ENCODE measurements around the gene PARD3. TPM values are rescaled to one million over a fixed set of nuclear protein-coding genes. Genes with fewer than 3 reads are reported as not detected.

Gene PARD3
- total and polyA plus RNA-seq, 2 experiments from 2014 or later, result 6.3 to 21.2 TPM

DNA sequence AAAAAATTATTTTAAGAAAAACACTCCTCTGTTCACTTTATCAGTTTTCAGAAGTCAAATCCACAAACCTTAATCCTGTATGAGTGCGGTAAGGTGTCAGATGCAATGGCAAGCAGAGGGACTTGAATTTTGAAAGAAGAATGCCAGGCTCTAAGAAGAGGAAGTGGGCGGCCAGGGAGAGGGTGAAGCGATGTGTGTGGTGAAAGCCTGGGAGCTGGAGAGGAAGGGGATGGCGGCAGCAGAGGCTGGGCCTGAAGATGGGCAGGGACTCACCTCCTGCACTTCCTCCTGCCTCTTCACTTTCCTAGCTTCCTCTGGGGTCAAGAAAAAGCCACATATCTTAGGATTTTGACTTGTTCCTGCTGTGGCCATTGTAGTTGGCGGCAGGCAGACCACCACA, 609.6 kb downstream of the PARD3 start:
- in situ Hi-C loops (cut with MboI), result no loop called here
- no peaks in the 10 kb centered on the region for H3K9me2 ChIP-seq (ENCODE audit: insufficient read depth)

DNA sequence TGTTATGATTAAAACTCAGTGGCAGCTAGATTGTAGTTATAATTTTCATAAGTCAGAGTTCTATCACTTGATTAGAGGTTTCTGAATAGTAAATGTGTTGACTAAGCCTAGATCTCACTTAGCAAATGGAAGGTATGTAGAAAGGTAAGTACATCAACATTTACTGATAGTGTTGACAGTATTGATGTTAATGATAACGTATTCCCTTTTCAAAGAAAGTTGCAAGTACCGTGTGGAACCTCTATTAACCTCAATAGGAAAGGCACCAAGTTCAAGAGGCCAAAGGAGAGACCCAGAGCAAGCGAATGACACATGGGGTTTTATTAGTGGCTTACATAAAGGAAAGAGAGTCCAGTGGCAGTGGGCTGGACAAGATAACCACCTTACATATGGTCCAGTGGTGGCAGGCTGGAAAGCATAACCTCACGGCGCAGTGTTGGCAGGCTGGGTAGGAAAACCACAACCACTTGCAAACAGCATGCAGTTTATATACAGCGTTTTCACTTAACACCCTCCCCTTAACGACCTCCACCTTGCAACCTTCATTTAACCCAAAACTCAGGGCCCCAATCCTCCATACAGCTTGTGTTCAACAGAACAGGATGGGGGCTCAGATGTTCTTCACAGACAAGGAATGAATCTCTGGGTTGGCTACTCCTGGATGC, 611.0 kb downstream of the PARD3 start:
- Histone ChIP-seq H3K4me2 (ENCODE audit: unreplicated experiment) (no peak overlapping the region), H3K27me3 (replicated peaks; ENCODE audit: insufficient read depth) (no peaks in the 10 kb centered on the region), H3K4me1 (ENCODE audit: insufficient read depth) (no peaks in the 10 kb centered on the region), H3K9ac (no peak overlapping the region), H3K4me3 (no peak overlapping the region), H3K9me3 (ENCODE audit: low read depth) (no peaks in the 10 kb centered on the region), H3F3A (ENCODE audit: insufficient read depth) (no peaks in the 10 kb centered on the region), H3K27ac (no peak overlapping the region), H2AFZ (no peak overlapping the region), H3K36me3 (ENCODE audit: low read depth) (no peaks in the 10 kb centered on the region), H3K79me2 (ENCODE audit: insufficient read depth) (no peaks in the 10 kb centered on the region), H4K20me1 (ENCODE audit: insufficient read depth) (no peaks in the 10 kb centered on the region), H3K9me2 (ENCODE audit: insufficient read depth) (no peaks in the 10 kb centered on the region)
- in situ Hi-C loops (cut with MboI), result no loop called here
- TF ChIP-seq EZH2 (IDR thresholded peaks at IDR 0.05; ENCODE audit: insufficient read depth, poor library complexity, severe bottlenecking) (no peak), EZH2phosphoT487 (IDR thresholded peaks at IDR 0.05; ENCODE audit: insufficient read depth, low read depth) (no peak)
- WGBS, 2 experiments (ENCODE audit: low coverage in 1 of 2, low lambda C conversion rate in 2 of 2, missing lambda C conversion rate in 2 of 2), result 94 to 97% methylated on average over 7 of the region's 7 CpGs
- no peak for DNase-seq

More for the DNA sequence above, 609.6 kb downstream of the PARD3 start:
- TF ChIP-seq EZH2phosphoT487 (IDR thresholded peaks at IDR 0.05; ENCODE audit: insufficient read depth, low read depth), result no peak
- TF ChIP-seq EZH2 (IDR thresholded peaks at IDR 0.05; ENCODE audit: insufficient read depth, poor library complexity, severe bottlenecking), result no peak
- DNase-seq, result no peak
- H2AFZ ChIP-seq, result no peak overlapping the region
- no peaks in the 10 kb centered on the region for H4K20me1 ChIP-seq (ENCODE audit: insufficient read depth)
- H3K9me3 ChIP-seq (ENCODE audit: low read depth), result no peaks in the 10 kb centered on the region
- H3K4me2 ChIP-seq (ENCODE audit: unreplicated experiment), result no peak overlapping the region
- H3K27ac ChIP-seq, result no peak overlapping the region
- no peaks in the 10 kb centered on the region for H3K79me2 ChIP-seq (ENCODE audit: insufficient read depth)
- H3F3A ChIP-seq (ENCODE audit: insufficient read depth), result no peaks in the 10 kb centered on the region
- H3K4me3 ChIP-seq, result no peak overlapping the region
- 98 to 99% methylated on average over 5 of the region's 5 CpGs for WGBS, 2 experiments (ENCODE audit: low coverage in 1 of 2, low lambda C conversion rate in 2 of 2, missing lambda C conversion rate in 2 of 2)
- no peaks in the 10 kb centered on the region for H3K36me3 ChIP-seq (ENCODE audit: low read depth)
- no peaks in the 10 kb centered on the region for H3K4me1 ChIP-seq (ENCODE audit: insufficient read depth)
- H3K9ac ChIP-seq, result no peak overlapping the region
- H3K27me3 ChIP-seq (replicated peaks; ENCODE audit: insufficient read depth), result no peaks in the 10 kb centered on the region

DNA sequence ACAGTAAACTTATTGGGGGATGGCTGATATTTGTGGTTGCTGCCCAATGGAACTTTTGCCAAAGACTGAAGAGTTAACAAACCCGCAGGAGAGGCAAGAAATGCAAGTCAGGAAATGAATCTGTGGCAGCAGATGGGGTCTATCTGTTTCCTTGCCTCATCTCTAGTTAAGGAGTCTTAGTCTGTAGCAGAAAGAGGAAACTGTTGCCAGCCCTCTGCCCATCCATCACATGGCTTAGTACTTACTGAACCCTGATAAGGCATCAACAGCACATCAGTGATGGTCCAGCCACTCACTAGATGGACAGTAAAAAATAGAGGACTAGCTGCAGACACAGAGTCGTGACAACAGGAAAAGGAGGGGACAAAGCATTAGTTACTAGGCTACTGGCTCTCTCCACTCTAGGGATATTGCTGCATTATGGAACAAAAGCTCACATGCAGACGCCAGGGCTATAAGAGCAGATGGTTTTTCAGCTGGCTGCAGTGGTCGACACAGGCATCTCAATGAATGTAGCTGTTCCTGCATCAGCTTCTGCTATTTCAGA, 614.7 kb downstream of the PARD3 start:
- Histone ChIP-seq H3K36me3 (ENCODE audit: low read depth) (no peaks in the 10 kb centered on the region), H3K27me3 (replicated peaks; ENCODE audit: insufficient read depth) (no peaks in the 10 kb centered on the region), H3K4me3 (no peak overlapping the region), H4K20me1 (ENCODE audit: insufficient read depth) (no peaks in the 10 kb centered on the region), H3K4me1 (ENCODE audit: insufficient read depth) (no peaks in the 10 kb centered on the region), H3K9ac (no peak overlapping the region), H3K4me2 (ENCODE audit: unreplicated experiment) (no peak overlapping the region), H2AFZ (no peak overlapping the region), H3K9me3 (ENCODE audit: low read depth) (no peaks in the 10 kb centered on the region), H3K9me2 (ENCODE audit: insufficient read depth) (no peaks in the 10 kb centered on the region), H3K79me2 (ENCODE audit: insufficient read depth) (no peaks in the 10 kb centered on the region), H3K27ac (no peak overlapping the region), H3F3A (ENCODE audit: insufficient read depth) (no peaks in the 10 kb centered on the region)
- 49 to 57% methylated on average over 4 of the region's 4 CpGs for WGBS, 2 experiments (ENCODE audit: low coverage in 1 of 2, low lambda C conversion rate in 2 of 2, missing lambda C conversion rate in 2 of 2)
- no peak for DNase-seq
- TF ChIP-seq EZH2 (IDR thresholded peaks at IDR 0.05; ENCODE audit: insufficient read depth, poor library complexity, severe bottlenecking) (no peak), EZH2phosphoT487 (IDR thresholded peaks at IDR 0.05; ENCODE audit: insufficient read depth, low read depth) (no peak)
- in situ Hi-C loops (cut with MboI), result no loop called here

DNA sequence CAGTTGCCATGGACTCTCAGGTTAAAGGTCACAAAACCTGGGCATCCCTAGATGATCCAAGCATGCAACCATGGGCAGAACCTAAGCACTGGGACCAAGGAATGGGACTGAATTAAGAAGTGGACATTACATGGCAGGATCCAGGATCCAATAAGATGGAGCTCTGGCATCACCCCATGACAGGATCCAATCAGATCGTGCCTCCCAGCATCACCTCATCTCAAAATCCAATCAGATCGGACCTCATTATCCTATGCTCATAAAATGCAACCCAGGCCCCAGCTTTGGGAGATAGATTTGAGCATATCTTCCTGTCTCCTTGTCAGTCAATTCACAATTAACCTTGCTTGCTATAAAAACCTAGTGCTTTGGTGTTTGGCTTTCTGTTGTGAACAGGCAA, 616.1 kb downstream of the PARD3 start:
- Histone ChIP-seq H3K27ac (no peak overlapping the region), H3K36me3 (ENCODE audit: low read depth) (no peaks in the 10 kb centered on the region), H3K79me2 (ENCODE audit: insufficient read depth) (no peaks in the 10 kb centered on the region), H4K20me1 (ENCODE audit: insufficient read depth) (no peaks in the 10 kb centered on the region), H3K4me3 (no peak overlapping the region), H3K27me3 (replicated peaks; ENCODE audit: insufficient read depth) (no peaks in the 10 kb centered on the region), H3F3A (ENCODE audit: insufficient read depth) (no peaks in the 10 kb centered on the region), H2AFZ (no peak overlapping the region), H3K9me3 (ENCODE audit: low read depth) (no peaks in the 10 kb centered on the region), H3K9ac (no peak overlapping the region), H3K4me2 (ENCODE audit: unreplicated experiment) (no peak overlapping the region), H3K9me2 (ENCODE audit: insufficient read depth) (no peaks in the 10 kb centered on the region), H3K4me1 (ENCODE audit: insufficient read depth) (no peaks in the 10 kb centered on the region; the same call in none of the 2 replicates)
- in situ Hi-C loops (cut with MboI), result no loop called here
- no peak for DNase-seq
- TF ChIP-seq EZH2phosphoT487 (IDR thresholded peaks at IDR 0.05; ENCODE audit: insufficient read depth, low read depth), result no peak
- no peak for TF ChIP-seq EZH2 (IDR thresholded peaks at IDR 0.05; ENCODE audit: insufficient read depth, poor library complexity, severe bottlenecking)
- 80 to 100% methylated on average over 2 of the region's 2 CpGs for WGBS, 2 experiments (ENCODE audit: low coverage in 1 of 2, low lambda C conversion rate in 2 of 2, missing lambda C conversion rate in 2 of 2)
